HG03064 (cell line): ENCODE data around the gene NTM.
"Not testable (repeated sequence)": the region's sequence is repeated elsewhere in the genome, so short reads cannot be mapped to it uniquely, and the experiment has no call there.

Experiments
- ATAC-seq: cut with Tn5 transposase; IDR thresholded peaks from one replicate; pipeline ENCODE4 v1.9.1; 2021; ENCODE audit warnings: low read depth; ENCODE audit not compliant: unreplicated experiment

Gene NTM

DNA sequence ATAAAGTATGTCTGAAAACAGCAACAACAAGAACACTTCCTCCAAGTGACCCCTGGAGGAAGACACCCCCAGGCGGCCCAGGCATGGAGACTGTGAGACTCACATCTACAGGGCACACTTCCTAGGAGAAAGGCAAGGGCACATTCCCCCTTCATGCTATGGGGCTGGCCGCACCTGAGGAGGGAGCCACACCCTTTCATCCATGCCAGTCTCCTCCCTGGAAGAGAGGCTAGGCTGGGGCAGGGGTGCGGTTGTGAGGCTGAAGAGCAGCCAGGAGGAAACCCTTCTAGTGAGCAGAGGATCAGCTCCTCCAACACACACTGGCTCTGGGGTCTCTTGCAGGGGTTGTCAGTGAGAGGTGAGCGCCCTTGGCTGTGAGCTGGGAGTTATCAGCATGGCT, 678.8 kb downstream of the NTM start:
- no peak for ATAC-seq

DNA sequence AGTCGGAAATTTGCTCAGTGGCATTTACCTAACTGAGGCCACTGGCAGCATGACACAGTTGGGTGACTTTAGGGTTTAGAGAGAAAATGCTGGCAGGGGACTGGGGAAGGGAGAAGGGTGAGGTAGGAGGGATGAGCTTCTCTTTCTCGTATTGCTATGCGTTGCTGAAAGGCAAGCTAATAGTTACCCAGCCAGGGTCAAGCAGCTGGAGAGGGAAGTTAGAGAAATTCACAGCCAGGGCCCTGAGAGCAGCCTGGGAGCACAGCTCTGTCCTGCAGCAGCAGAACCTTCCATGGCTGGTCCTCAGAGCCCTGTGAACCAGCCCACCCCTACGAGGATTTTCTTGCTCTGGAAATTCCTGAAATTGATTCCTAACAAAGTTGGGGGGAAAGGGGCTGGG, 679.6 kb downstream of the NTM start:
- no peak for ATAC-seq

DNA sequence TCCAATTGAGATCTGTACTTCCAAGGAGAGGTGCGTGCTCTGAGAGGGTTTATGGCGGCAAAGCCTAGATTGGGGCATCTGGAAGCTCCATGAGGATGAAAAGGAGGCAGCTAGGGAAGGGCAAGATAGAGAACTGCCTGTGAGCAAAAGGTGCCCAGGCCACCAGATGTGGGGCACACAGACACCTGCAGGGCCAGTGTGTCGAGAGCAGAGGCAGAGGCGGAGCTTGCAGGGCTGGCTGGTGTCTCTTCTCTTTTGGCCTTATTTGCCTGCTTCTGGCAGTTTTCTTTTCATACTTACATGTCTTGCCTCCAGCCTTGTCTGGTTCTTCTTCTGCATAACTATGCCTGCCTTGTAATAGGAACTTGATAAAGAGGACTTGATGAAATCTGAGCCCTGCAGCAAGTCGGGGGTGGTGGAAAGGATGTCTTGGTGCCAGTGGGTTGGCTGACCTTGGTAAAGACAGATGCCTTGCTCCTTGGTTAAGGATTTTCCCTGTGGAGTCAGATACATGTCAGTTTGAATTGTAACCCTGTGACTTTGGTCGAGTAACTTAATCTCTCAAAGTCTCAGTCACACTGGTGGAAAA, 680.3 kb downstream of the NTM start:
- no peak for ATAC-seq

DNA sequence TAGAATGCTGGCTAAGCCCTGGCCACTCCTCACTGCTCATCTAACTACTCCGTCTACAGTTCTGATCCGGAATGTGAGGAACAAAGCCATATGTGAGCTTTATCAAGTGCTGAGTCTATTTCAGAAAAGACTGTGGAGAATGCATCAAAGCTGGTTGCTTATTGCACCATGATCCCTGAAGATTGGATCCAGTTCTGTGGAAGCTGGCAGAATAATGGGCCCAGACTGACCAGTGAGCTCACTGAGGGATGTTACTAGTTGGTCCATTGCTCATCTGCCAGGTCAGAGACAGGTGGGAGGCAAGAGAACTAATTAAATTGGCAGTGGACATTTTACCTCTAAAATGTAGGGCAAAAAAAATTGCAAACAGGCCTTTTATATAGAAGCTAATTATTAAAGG, 681.3 kb downstream of the NTM start:
- no peak for ATAC-seq

DNA sequence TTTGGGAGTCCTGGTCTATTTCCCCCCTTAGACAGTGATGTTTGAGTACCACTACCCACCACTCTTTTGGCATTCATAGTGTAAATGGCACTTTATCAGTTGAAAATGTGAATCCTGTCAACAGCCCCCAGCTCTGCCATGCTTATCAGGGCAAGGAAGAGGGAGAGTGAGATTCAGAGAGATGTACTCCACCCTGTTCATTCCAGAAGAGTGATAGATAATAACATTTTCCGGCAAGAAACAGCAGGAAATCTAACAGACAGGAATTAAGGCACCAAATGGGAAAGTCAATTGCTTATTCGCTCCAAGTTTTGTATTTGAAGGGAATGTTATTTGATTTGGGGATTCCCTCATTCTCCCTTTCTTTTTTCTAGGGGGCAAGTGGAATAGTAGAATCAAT, 681.9 kb downstream of the NTM start:
- no peak for ATAC-seq

DNA sequence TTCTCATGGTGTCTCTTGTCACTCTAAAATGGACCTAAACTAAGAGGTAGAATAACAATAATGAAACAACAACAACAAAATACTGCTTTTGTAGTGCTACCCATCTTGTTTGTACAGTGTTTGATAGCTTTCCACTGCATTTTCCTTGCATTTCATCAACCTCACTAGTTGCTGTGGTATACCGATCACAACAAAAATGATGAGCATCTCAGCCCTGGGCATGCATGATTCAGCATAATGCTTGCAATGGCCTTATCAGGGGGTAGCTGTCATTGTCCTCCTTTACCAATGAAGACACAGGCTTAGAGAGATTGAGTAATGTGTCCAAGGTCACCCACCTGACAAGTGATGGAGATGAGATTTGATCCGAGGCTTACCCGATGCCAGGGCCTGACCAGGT, 682.5 kb downstream of the NTM start:
- no peak for ATAC-seq

DNA sequence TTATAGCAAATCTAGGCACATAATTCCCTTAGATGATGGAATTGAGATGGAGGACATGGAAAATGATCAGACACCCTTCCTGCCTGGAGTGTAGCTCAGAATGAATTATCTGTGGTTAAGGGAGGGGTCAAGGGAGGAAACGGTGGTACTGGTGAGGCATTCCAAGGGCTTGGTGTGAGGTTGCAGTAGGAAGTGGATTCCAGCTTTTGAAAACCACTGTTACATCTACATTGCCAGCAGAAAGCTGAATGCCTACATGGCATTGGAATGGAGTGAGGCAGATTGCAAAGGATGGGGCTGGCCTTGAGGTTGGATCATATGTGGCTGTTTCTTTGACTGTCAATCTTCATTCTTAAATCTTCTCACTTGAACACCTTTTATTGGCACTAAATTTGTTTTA, 684.4 kb downstream of the NTM start:
- ATAC-seq: no peak

DNA sequence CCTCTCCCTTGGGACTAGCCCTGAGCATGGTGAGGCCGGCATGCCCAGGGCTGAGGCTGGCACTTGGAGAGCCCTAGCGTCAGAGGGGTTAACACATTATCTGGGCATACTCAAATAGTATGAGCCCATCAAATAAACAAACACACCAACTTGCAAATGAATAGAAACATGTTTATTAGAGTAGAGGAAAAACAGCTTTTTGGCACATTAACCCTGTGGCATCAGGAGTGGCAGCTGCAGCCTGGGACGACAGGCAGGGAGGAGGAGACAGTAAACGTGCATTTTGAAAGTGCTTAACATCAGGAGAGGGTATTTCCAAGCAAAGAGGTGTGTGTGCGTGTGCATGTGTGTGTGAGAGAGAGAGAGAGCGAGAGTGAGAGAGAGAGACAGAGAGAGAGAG, 684.9 kb downstream of the NTM start:
- no peak for ATAC-seq

DNA sequence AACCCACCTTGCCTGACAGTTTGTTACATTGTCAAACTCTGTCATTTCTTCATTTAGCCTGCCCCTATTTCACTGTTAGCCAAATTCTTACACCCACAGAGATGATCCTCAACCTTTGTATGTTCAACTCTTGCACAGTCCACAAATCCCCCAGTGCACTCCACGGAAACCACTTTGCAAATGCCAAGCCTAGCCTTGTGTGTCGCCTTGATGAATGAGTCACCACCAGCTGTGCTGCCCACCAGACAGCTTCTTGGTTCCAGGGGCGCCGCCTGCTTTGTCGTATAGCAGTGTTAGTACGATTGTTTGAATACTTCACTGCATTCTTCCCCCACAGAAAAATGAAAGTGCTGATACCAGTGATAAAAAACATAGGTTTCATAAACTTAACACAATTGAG, 686.3 kb downstream of the NTM start:
- no peak for ATAC-seq

DNA sequence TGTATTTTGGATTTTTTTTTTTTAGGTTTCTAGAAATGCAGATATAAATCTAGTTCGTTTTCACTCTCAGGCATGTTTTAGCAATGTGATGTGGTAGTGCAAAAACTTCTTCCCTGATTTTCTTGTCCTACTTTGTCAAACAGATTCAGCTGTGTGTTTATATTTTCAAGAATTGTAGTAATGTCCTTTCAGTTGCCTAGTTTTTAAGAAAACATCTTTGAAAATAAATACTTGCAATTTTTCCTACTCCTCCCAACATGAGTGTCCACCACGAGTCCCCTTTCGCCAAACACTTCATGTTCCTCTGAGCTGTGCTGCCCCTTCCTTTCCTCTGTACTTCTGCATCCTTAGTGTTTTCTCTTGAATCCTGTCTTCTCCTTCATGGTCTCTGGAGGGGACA, 686.9 kb downstream of the NTM start:
- ATAC-seq: no peak

DNA sequence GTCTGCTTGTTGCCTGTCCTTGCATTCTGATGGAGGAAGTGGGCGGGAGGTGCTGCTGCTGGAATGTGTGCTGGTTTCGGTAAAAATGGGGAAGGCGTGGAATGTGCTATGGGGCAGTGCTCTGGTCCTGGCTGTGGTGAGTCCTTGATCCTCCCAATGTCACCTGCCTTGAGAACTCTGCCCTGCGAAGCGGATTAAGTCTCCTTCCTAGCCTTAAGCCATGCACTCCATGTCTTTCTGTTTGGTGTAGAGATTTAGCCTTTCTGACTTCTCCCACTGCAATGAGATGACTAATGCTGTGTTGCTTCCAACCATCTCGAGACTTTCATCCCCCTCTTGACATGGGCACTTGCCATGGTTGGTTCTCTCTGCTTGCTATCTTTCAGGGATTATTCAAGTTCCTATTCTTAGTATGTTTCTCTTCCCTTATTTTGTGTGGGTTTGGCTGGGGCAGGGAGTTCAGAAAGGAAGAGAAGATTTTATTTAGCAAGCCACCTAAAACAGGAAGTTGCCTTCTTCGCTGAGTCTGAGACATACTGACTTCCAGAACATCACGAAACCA, 687.9 kb downstream of the NTM start:
- ATAC-seq: no peak

DNA sequence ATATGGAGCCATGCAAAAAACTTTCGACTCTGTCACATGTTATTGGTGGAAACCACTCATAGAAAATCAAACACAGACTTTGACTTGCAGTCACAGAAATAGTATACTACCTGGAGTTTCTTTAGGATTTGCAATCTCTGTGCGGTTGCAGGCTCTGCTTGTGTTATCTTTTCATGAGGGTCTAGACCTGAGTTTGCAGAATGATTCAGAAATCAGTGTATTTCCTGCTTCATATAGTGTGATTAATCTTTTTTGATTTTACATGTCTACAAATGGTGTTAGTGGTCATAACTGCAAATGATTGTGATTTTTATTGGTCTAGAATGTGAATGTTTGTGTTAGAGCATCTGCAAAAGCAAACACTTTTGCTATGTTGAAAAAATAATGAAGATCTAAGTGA, 690.2 kb downstream of the NTM start:
- no peak for ATAC-seq

DNA sequence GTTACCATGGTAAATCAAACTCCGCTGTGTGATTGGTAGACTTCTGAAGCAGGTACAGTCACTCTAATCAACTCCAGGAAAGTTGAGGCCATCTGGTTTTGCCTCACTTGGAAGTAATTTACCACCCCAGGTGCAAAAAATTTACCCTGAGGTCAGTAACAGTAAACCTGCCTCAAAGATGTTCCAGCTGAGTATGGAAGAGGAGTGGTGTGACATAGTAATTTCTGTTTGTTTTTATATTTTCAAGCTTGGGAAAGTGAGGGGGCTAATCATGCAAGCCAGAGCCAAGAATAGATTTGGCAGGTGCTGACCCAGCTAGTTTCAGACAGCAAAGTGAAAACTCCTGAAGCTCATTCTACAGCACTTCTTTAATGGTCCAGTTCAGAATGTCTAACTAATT, 691.6 kb downstream of the NTM start:
- no peak for ATAC-seq

DNA sequence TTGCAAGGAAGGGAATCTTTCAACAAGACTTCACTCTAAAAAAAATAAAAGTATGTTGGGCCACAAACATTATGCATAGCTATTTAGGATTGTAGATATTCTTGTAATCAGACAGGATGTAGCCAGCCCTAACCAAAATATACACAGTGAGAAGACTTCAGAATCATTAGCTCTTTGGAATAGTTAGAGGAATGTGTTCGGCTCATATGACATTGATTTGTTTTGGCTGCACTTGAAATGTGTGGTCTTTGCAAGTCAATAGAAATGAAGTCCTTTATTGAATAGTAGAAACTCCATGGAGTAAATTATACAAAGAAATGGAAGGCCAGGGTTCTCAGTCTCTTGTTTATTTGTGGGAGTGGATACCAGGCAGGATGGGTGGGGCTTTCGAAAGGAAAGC, 692.1 kb downstream of the NTM start:
- ATAC-seq: no peak

DNA sequence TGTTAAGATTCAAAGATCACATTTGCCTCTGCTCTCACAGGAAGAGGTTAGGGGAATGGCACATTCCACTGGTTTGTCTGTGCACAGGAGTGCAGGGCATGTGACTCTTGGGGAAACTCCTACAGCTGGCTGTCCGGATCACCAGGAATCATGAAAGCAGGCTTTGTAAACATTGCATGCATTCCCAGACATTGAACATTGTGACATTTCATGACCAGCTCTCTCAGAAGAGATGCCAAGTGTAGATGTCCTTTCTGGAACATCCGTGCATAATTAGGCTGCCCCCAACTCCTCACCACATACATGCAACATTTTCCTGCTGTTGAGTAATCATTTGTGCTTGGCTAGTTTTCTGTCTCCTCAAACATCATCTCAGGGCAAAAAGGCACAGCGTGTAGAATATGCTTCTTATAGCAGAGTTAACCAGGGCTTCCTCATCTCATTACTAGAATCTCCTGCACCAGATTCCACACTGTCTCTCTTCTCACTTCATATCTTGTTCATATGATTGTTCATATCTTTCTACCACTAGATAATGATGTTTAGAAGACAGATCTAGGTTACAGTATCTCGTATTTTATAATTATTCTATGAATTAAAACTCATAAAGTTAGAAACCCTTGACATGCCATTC, 694.7 kb downstream of the NTM start:
- ATAC-seq: no peak

DNA sequence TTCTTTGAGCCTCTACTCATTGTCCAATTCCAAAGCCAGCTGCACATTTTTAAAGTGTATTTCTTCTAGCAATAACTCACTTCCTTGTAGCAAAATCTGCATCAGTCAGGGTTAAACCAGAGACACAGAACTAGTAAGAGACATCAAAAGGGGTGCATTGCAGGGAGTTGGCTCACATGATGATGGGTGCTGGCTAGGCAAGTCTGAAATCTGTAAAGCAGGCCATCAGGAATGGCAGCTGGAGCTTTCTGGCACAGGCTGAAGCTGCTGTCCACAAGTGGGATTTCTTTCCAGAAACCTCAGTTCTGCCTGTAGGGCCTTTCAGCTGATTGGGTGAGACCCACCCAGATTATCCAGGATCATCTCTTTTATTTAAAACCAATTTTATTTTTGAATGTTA, 698.1 kb downstream of the NTM start:
- ATAC-seq: no peak

DNA sequence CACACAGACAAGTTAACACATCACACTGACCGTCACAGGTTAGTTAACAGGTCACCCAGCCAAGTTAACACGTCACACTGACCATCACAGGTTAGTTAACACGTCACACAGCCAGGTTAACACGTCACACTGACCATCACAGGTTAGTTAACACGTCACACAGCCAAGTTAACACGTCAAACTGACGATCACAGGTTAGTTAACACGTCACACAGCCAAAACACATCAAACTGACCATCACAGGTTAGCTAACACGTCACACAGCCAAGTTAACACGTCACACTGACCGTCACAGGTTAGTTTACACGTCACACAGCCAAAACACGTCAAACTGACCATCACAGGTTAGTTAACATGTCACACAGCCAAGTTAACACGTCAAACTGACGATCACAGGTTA, 699.2 kb downstream of the NTM start:
- not testable (repeated sequence) for ATAC-seq

DNA sequence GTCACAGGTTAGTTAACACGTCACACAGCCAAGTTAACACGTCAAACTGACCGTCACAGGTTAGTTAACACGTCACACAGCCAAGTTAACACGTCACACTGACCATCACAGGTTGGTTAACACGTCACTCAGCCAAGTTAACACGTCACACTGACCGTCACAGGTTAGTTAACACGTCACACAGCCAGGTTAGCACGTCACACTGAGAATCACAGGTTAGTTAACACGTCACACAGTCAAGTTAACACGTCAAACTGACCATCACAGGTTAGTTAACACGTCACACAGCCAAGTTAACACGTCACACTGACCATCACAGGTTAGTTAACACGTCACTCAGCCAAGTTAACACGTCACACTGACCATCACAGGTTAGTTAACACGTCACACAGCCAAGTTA, 700.5 kb downstream of the NTM start:
- ATAC-seq: not testable (repeated sequence)

DNA sequence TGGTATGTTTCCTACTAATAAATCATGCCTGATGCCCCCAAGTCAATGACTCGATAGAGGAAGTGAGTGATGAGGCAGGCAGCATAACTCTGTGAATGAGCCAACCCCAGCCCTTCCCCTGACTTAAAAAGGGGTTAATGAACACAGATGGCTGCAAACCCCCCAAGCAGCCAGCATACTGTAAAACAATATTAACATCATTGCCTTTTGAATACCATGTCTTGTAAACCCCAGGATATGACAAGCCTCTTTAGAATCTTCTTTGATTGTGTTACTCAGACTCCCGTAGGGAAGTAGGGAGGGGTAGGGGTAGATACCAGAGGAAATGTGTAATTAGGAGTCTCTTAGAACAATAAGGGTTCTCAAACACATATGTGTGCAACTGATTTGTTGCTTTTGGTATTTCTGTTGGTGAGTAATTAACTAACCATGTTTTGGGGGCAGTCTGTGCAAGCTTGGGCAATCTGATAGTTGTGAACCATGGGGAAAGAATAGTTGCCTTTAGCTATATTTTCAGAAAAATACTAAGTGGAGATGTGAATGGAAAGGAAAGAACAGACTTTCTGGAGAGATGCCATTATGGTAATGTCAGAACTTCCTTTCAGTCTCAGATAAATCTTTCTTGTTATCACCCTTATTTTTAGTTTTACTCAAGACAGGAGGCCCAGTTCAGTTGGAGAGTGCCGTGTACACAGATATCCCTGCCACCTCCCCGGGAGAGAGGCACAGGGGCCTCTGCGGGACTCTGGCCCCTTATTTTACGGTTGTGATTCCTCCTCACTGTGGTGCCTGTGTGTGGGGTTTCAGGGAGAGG, 701.8 kb downstream of the NTM start:
- no peak for ATAC-seq

DNA sequence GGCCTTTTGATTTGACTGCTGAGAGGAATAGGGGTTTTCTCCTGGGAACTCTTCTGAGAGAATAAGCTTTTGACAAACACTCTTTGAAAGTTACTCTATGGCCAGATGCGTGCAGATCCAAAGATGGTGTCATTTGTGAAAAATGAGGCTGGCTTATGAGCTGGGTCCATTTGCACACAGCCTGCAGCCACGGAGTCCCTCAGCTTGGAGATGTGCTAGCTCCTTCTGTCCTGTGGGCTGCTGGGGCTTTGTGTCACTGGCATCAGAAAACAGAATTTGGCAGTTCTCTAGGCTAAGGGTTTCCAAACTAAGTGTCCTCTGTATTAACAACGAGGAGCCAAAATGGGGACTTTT, 702.4 kb downstream of the NTM start:
- no peak for ATAC-seq

DNA sequence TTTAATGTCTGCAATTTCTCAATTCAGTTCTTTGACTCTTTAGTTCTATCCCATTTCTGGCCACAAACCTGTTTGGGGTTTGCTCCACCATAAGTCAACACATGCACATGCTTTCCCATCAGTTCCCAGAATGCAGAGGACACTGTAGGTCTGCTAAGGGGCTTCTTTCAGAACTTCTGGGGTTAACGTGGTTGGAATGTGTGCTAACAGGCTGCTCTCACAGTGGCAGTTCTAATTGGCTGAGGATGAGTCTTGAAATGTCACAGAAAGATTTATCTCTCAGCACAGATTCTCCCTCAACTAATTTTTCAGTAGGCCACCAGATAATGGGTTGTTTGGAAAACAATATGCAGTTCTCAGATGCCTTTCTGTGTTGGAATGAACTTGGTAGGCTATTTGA, 703.4 kb downstream of the NTM start:
- ATAC-seq: no peak

DNA sequence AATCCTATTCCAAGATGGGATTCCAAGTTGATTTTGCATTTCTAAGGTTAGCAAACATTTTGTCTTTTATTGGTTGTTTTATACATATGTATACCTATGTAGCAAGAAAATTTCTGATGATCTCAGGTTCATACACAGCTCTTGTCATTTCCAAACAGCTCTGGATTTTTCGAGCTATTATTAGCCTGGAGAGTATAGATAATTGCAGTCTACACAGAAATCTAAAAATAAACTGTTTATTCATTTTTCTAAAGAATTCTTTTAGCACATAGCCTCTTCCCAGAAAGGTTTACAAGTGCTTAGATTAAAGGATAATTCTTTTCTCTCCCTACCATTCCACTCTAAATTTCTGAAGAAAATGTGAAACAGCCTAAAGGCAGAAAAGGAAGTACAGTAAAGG, 705.0 kb downstream of the NTM start:
- no peak for ATAC-seq
